GM10847 (cell line): ENCODE measurements around the gene BICRA.

Source experiments
- POLR2A ChIP-seq: IDR thresholded peaks from 2 replicates; pipeline ENCODE4 v1.6.1; 2011; ENCODE audit not compliant: insufficient read length; ENCODE audit errors: extremely low read depth

Gene BICRA

GRCh38 chr19:47673426-47673825 lies 64.5 kb downstream of the BICRA start:
- no peak for TF ChIP-seq POLR2A

DNA sequence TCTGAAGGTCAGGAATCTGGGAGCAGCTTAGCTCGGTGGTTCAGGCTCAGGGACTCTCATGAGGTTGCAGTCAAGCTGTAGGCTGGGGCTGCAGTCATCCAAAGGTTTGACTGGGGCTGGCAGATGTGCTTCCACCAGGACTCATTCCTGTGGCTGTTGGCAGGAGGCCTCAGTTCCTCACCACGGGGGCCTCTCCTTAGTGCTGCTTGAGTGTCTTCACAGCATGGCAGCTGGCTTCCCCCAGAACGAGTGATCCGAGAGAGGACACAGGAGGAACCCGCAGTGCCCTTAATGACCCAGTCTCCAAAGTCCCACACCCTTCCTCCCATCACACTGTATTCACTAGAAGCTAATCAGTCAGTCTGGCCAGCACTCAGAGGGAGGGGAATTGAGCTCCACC lies 65.6 kb downstream of the BICRA start:
- TF ChIP-seq POLR2A = no peak

GRCh38 chr19:47675271-47675670 lies 66.3 kb downstream of the BICRA start:
- TF ChIP-seq POLR2A = no peak

GRCh38 chr19:47675859-47676258 lies 66.9 kb downstream of the BICRA start:
- no peak for TF ChIP-seq POLR2A

DNA sequence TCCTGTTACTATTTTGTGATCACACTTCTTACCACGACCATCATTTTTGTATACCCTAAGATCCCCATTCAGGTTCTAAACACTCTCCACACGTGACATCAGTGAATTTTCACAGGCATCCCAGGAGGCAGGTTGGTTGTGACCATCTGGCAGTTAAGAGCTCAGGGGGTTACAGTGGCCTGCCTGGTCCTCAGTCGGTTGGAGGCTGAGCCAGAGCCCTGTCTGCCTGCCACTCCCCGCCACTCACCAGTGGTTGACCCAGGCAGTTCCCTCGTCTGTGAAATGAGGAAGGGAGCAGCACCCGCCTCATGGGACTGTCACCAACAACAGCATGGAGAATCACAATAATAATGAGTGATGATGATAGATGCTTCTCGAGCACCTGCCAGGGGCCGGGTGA lies 67.9 kb downstream of the BICRA start:
- no peak for TF ChIP-seq POLR2A

DNA sequence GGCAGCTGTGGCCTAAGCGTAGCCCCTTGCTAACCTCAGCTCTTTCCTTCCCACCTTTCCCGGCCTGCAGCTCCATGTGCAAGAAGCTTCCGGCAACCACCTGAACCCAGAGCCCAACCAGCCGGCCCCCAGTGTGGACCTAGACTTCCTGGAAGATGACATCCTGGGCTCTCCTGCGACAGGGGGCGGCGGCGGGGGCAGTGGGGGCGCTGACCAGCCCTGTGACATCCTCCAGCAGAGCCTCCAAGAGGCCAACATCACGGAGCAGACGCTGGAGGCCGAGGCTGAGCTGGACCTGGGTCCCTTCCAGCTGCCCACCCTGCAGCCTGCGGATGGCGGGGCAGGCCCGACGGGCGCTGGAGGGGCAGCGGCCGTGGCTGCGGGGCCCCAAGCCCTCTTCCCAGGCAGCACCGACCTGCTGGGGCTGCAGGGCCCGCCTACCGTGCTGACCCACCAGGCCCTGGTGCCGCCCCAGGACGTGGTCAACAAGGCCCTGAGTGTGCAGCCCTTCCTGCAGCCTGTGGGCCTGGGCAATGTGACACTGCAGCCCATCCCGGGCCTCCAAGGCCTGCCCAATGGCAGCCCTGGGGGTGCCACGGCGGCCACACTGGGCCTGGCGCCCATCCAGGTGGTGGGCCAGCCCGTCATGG lies 70.4 kb downstream of the BICRA start:
- no peak for TF ChIP-seq POLR2A

DNA sequence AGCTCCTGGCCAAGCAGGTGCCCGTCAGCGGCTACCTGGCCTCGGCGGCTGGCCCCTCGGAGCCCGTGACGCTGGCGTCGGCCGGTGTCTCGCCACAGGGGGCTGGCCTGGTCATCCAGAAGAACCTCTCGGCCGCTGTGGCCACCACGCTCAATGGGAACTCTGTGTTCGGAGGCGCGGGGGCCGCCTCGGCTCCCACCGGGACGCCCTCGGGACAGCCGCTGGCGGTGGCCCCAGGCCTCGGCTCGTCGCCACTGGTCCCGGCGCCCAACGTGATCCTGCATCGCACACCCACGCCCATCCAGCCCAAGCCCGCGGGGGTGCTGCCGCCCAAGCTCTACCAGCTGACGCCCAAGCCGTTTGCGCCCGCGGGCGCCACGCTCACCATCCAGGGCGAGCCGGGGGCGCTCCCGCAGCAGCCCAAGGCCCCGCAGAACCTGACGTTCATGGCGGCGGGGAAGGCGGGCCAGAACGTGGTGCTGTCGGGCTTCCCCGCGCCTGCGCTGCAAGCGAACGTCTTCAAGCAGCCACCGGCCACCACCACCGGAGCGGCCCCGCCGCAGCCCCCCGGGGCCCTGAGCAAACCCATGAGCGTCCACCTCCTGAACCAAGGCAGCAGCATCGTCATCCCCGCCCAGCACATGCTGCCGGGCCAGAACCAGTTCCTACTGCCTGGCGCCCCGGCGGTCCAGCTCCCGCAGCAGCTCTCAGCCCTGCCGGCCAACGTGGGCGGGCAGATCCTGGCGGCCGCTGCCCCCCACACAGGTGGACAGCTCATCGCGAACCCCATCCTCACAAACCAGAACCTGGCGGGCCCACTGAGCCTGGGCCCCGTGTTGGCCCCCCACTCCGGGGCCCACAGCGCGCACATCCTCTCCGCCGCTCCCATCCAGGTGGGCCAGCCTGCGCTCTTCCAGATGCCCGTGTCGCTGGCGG lies 71.3 kb downstream of the BICRA start:
- TF ChIP-seq POLR2A = no peak

DNA sequence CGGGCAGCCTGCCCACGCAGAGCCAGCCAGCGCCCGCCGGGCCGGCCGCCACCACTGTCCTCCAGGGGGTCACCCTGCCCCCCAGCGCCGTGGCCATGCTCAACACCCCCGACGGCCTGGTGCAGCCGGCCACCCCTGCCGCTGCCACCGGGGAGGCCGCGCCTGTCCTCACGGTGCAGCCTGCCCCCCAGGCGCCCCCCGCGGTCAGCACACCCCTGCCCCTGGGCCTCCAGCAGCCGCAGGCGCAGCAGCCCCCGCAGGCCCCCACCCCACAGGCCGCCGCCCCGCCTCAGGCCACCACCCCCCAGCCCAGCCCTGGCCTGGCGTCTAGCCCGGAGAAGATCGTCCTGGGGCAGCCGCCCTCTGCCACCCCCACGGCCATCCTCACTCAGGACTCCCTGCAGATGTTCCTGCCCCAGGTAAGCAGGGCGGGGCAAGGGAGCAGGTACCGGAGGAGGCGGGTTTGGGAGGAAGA lies 72.0 kb downstream of the BICRA start:
- TF ChIP-seq POLR2A = no peak

DNA sequence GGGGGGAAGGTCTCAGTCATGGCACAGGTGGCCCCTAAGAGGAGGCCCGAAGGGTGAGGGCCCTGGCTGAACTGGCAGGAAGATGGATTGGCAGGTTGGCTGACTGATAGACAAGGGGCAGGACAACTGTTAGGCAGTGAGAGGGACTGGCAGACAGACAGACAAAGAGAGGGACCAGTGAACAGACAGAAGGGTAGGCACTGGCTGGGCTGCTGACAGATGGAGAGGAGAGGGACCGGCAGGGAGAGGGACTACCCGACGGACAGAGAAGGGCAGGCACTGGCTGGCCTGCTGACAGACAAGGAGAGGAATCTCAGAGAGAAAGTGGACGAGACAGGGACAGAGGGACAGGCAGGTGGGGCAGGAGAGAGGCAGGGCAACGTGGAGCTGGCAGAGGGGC lies 72.5 kb downstream of the BICRA start:
- no peak for TF ChIP-seq POLR2A

- no peak for TF ChIP-seq POLR2A
Observed at GRCh38 chr19:47681936-47682335, 73.0 kb downstream of the BICRA start.

DNA sequence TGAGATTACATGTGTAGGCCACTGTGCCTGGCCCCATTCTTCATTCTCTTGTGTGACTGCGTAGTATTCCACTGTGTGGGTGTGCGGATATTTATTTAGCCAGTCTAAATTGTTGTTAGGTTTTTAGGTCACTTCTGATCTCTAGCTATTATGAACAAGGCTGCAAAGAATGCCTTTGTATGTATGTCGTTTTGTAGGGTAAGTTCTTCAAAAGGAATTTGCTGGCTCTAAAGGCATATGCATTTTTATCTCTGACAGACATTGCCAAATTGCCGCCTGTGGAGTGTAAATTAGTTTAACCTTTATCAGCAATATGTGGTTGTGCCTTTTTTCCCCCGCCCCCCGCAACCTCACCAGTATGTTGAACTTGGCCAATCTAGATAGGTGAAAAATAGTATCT lies 74.0 kb downstream of the BICRA start:
- no peak for TF ChIP-seq POLR2A

GRCh38 chr19:47686679-47687450 lies 77.9 kb downstream of the BICRA start:
- no peak for TF ChIP-seq POLR2A

- TF ChIP-seq POLR2A = no peak
Observed at GRCh38 chr19:47687906-47688305, 79.0 kb downstream of the BICRA start.

GRCh38 chr19:47691090-47691489 lies 82.2 kb downstream of the BICRA start:
- no peak for TF ChIP-seq POLR2A

GRCh38 chr19:47691782-47692181 lies 82.8 kb downstream of the BICRA start:
- no peak for TF ChIP-seq POLR2A

DNA sequence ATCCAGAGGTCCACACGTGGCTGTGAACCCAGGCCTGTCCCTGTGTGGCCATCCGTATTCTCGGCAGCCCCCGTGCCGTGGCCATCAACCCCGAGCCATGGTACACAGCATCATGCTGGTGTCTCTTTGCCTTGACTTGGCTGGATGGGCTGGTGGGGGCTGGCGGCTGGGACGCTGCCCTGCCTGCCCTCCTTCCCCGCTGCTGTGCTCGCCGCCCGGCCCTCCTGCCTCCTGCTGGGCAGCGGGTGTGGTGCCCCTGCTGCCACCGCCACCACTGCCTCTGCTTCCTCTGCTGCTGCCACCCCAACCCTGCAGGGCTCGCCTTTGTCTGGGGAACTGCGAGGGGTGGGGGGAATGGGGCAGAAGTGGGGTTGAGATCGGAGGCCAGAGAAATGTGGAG lies 84.6 kb downstream of the BICRA start:
- no peak for TF ChIP-seq POLR2A
